AG09309 (cell line): ENCODE data around the gene ALDH16A1.
A peak's percentile ranks its signal among the peaks of the same experiment; 100 is the strongest.

Experiments
- DNase-seq: peaks from one replicate; pipeline ENCODE4 v3.0.0-alpha.2; 2010; ENCODE audit warnings: low read depth
- H3K4me3 ChIP-seq: 2 replicates; pipeline ENCODE4 v1.5.1; 2011; ENCODE audit warnings: mild to moderate bottlenecking, low read depth, low read length, moderate library complexity; ENCODE audit not compliant: control insufficient read depth
- TF ChIP-seq, protein P1 (sequence below): IDR thresholded peaks from 2 replicates; pipeline ENCODE4 v1.5.1; 2011; ENCODE audit warnings: mild to moderate bottlenecking, low read depth, low read length, inconsistent platforms; ENCODE audit not compliant: insufficient read depth, control insufficient read depth; ENCODE audit errors: missing control alignments

The ALDH16A1 gene

DNA sequence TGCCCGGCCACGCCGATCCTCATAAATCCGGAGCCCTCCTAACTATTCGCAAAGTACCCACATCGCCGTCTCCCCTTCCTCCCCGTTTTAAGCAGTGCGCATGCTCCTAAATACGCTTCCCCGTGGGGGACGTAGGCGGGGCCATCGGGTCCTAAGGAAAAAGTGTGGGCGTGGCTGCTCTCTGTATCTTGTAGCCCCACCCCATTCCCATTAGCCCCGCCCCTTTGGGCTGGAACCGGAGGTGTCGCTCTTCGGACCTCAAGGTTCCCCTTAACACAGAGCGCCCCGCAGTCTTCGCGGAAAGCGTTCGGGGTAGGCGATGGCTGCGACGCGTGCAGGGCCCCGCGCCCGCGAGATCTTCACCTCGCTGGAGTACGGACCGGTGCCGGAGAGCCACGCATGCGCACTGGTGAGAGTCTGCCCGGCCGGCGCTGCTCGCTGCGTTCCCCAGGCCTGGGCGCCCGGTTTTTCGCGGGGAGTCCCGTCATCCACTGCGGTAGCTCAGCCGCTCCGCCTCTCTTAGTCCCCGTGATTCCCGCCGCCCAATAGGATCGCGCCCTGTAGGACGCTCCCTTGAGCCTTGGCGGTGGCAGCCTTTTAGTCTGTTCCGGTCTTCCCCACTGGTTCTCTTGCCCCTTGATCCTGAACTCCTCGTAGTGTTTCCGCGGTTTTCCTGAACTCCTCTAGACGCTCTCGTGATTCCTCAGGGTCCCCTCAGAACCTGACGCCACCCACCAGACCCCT lies at the start of gene ALDH16A1:
ALDH16A1 (plus strand) TSS at position 213 of the 744 bp plus-strand sequence; CDS start at position 320, 107 bp downstream.
- TF ChIP-seq, protein P1, sequence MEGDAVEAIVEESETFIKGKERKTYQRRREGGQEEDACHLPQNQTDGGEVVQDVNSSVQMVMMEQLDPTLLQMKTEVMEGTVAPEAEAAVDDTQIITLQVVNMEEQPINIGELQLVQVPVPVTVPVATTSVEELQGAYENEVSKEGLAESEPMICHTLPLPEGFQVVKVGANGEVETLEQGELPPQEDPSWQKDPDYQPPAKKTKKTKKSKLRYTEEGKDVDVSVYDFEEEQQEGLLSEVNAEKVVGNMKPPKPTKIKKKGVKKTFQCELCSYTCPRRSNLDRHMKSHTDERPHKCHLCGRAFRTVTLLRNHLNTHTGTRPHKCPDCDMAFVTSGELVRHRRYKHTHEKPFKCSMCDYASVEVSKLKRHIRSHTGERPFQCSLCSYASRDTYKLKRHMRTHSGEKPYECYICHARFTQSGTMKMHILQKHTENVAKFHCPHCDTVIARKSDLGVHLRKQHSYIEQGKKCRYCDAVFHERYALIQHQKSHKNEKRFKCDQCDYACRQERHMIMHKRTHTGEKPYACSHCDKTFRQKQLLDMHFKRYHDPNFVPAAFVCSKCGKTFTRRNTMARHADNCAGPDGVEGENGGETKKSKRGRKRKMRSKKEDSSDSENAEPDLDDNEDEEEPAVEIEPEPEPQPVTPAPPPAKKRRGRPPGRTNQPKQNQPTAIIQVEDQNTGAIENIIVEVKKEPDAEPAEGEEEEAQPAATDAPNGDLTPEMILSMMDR = no peak
- peak within 1 kb of the TSS; percentile 59 for H3K4me3 ChIP-seq
- peak; percentile 89 for DNase-seq

- DNase-seq = no peak
- no peak overlapping the region for H3K4me3 ChIP-seq
- TF ChIP-seq, protein P1 = no peak
These were observed 49.4 kb upstream of the ALDH16A1 start for GRCh38 chr19:49403404-49404187.

DNA sequence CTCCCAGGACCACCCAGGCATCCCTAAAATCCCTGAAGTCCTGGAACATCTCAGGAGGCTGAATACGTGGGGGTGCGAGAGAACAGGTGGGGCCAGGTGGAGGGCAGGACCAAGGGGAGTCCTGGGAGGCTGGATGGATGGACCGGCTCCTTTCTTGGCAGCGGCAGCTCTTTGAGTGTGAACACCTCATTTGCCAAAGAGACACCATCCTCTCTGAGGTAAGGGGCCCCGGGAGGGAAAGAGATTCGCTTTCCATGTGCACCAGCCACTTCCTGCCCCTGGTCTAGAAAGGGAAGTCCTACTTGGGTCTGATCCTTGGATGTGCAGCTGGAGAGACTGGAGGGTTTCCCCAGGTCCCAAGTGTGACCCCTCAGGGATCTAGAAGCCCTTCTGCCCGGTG lies 45.9 kb upstream of the ALDH16A1 start:
- no peak for DNase-seq
- TF ChIP-seq, protein P1 = no peak

DNA sequence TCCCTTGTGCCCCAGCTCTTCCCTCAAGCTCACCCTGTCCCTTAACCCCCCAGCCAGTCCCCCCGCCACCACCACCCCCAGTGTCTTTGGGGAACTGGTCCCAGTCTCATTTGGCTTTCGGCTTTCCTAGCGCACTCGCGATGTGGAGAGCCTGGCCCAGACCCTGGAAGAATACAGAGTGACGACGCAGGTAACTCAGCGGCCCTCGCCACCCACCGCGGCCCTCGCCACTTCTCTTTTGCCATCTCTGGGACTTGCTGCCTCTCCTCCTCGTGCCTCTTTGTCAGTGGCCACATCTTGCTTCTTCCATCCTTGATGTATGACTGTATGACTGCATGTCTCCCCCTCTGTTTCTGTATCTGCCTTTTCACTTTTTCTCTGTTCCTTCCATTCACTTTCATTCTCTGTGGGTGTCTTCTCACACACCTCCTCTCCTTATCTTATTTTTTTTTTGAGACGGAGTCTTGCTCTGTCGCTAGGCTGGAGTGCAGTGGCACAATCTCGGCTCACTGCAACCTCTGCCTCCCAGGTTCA lies 45.5 kb upstream of the ALDH16A1 start:
- H3K4me3 ChIP-seq = no peak overlapping the region
- TF ChIP-seq, protein P1 = no peak
- no peak for DNase-seq

More for the DNA sequence above, 45.9 kb upstream of the ALDH16A1 start:
- H3K4me3 ChIP-seq = no peak overlapping the region

- no peak for DNase-seq
- no peak overlapping the region for H3K4me3 ChIP-seq
- TF ChIP-seq, protein P1 = no peak
These were observed 44.1 kb upstream of the ALDH16A1 start for GRCh38 chr19:49408816-49409440.

DNA sequence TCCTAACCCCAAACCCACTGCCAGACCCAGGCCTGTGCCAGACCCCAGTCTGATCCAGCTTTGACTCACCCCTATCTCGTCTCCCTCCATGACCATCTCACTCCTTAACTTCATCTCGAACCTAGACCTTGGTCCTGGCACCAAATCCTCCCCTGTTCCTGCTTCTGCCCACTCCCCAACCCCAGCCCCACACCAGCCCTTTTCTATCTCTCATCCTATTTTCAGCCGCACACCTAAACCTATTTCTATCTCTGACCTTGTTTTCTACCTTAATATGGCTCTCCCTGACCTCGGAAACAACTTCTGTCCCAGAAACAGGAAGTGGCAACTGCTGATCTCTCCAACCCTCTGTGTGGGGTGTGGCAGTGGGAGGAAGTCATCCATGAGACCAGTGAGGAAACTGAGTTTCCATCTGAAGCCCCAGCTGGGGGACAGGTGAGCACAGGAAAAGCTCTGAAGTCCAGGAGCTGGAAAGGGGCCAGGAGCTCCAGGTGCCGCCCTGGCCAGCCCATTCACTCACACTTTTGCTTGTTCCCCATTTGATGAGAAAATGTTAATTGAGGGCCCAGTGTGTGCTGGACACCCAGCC lies 43.5 kb upstream of the ALDH16A1 start:
- TF ChIP-seq, protein P1 = no peak
- DNase-seq = no peak
- H3K4me3 ChIP-seq = no peak overlapping the region
